HCT116 (cell line): ENCODE results near the gene APOBEC3A.
"Not testable (repeated sequence)": the region's sequence is repeated elsewhere in the genome, so short reads cannot be mapped to it uniquely, and the experiment has no call there.

ENCODE experiments used
- ELF1 ChIP-seq: IDR thresholded peaks from 2 replicates; pipeline ENCODE4 v1.6.1; 2012; ENCODE audit warnings: low read depth, borderline replicate concordance
- EZH2 ChIP-seq: fragments of 200-600 bp; sonication (generic); IDR thresholded peaks from 2 replicates; pipeline ENCODE4 v1.6.1; 2017; ENCODE audit warnings: antibody characterized with exemption, mixed run types
- EZH2phosphoT487 ChIP-seq: fragments of 200-600 bp; IDR thresholded peaks from 2 replicates; pipeline ENCODE4 v1.6.1; 2018; ENCODE audit warnings: antibody characterized with exemption, borderline replicate concordance
- JUND ChIP-seq: IDR thresholded peaks from 2 replicates; pipeline ENCODE4 v1.6.1; 2012
- POLR2A ChIP-seq: IDR thresholded peaks from 2 replicates; pipeline ENCODE4 v1.7.0; 2011; ENCODE audit warnings: borderline replicate concordance; ENCODE audit not compliant: insufficient read depth, insufficient read length; ENCODE audit errors: extremely low read depth
- POLR2AphosphoS5 ChIP-seq: IDR thresholded peaks from 2 replicates; pipeline ENCODE4 v1.6.1; 2011; ENCODE audit warnings: mild to moderate bottlenecking, low read depth, low read length, moderate library complexity
- SP1 ChIP-seq: IDR thresholded peaks from 2 replicates; pipeline ENCODE4 v1.6.1; 2012; ENCODE audit warnings: low read depth
- YY1 ChIP-seq: IDR thresholded peaks from 2 replicates; pipeline ENCODE4 v1.6.1; 2011; ENCODE audit warnings: low read length, low read depth, moderate library complexity, mild to moderate bottlenecking; ENCODE audit not compliant: insufficient replicate concordance; ENCODE audit errors: extremely low read depth
- ZFX ChIP-seq: fragments of 450-650 bp; IDR thresholded peaks from 2 replicates; pipeline ENCODE4 v1.6.1; 2017
- ZNF274 ChIP-seq: fragments of 200-500 bp; sonication (Bioruptor generic); IDR thresholded peaks from 2 replicates; pipeline ENCODE4 v1.6.1; 2014; ENCODE audit warnings: mild to moderate bottlenecking, low read depth, low read length, inconsistent platforms
- TF ChIP-seq, protein P1 (sequence below), 3 experiments: fragments of 200-600 bp in 1 of 3; sonication (generic) in 1 of 3; IDR thresholded peaks in 2 of 3; conservative IDR thresholded peaks in 1 of 3; 2 replicates each; pipeline ENCODE4 v1.5.1; 2012 to 2017; ENCODE audit warnings: low read depth in 2 of 3, low read length in 2 of 3, antibody characterized with exemption in 1 of 3, borderline replicate concordance in 1 of 3, control low read depth in 1 of 3, mild to moderate bottlenecking in 1 of 3, mixed read lengths in 1 of 3, mixed run types in 1 of 3, moderate library complexity in 1 of 3; ENCODE audit not compliant: insufficient read depth in 1 of 3
- TF ChIP-seq, protein P2 (sequence below): IDR thresholded peaks from 2 replicates; pipeline ENCODE4 v1.6.1; 2012
- TF ChIP-seq, protein P3 (sequence below): IDR thresholded peaks from 2 replicates; pipeline ENCODE4 v1.6.1; 2012
- TF ChIP-seq, protein P4 (sequence below): IDR thresholded peaks from 2 replicates; pipeline ENCODE4 v1.6.1; 2011; ENCODE audit warnings: mild to moderate bottlenecking, low read length, moderate library complexity; ENCODE audit not compliant: insufficient replicate concordance; ENCODE audit errors: extremely low read depth

DNA sequence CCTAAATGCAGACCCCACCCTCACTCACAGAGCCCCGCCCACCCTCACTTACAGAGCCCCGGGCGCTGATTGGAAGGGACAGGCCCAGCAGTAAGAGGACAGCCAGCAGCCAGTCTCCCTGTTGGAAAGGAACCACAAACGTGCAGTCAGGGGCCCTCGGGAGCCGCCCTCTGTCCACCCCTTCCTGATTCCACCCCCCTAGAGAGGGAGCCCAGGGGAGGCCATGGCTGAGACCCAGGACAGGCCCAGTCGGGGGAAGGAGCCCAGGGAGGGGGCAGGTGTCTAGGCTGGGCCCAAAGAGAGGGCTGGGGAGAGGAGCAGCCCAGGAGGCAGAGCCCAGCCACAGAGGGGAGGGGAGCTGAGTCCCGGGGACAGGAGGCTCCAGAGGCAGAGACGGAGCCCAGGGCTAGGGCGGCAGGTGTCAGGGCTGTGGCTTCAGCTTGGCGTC lies 5.9 kb downstream of the APOBEC3A start:
- not testable (repeated sequence) for TF ChIP-seq ZFX, POLR2AphosphoS5, ZNF274, EZH2, SP1, POLR2A, JUND, ELF1, YY1, EZH2phosphoT487
- TF ChIP-seq, protein P1, sequence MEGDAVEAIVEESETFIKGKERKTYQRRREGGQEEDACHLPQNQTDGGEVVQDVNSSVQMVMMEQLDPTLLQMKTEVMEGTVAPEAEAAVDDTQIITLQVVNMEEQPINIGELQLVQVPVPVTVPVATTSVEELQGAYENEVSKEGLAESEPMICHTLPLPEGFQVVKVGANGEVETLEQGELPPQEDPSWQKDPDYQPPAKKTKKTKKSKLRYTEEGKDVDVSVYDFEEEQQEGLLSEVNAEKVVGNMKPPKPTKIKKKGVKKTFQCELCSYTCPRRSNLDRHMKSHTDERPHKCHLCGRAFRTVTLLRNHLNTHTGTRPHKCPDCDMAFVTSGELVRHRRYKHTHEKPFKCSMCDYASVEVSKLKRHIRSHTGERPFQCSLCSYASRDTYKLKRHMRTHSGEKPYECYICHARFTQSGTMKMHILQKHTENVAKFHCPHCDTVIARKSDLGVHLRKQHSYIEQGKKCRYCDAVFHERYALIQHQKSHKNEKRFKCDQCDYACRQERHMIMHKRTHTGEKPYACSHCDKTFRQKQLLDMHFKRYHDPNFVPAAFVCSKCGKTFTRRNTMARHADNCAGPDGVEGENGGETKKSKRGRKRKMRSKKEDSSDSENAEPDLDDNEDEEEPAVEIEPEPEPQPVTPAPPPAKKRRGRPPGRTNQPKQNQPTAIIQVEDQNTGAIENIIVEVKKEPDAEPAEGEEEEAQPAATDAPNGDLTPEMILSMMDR (IDR thresholded peaks at IDR 0.05 in 2 of 3, conservative IDR thresholded peaks at IDR 0.05 in 1 of 3; ENCODE audit: borderline replicate concordance in 1 of 3, insufficient read depth in 1 of 3, low read depth in 2 of 3, low read length in 2 of 3) = not testable (repeated sequence)
- TF ChIP-seq, protein P2, sequence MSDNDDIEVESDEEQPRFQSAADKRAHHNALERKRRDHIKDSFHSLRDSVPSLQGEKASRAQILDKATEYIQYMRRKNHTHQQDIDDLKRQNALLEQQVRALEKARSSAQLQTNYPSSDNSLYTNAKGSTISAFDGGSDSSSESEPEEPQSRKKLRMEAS = not testable (repeated sequence)
- TF ChIP-seq, protein P3, sequence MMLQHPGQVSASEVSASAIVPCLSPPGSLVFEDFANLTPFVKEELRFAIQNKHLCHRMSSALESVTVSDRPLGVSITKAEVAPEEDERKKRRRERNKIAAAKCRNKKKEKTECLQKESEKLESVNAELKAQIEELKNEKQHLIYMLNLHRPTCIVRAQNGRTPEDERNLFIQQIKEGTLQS = not testable (repeated sequence)
- TF ChIP-seq, protein P4, sequence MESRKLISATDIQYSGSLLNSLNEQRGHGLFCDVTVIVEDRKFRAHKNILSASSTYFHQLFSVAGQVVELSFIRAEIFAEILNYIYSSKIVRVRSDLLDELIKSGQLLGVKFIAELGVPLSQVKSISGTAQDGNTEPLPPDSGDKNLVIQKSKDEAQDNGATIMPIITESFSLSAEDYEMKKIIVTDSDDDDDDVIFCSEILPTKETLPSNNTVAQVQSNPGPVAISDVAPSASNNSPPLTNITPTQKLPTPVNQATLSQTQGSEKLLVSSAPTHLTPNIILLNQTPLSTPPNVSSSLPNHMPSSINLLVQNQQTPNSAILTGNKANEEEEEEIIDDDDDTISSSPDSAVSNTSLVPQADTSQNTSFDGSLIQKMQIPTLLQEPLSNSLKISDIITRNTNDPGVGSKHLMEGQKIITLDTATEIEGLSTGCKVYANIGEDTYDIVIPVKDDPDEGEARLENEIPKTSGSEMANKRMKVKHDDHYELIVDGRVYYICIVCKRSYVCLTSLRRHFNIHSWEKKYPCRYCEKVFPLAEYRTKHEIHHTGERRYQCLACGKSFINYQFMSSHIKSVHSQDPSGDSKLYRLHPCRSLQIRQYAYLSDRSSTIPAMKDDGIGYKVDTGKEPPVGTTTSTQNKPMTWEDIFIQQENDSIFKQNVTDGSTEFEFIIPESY = not testable (repeated sequence)
